DOHH2 (cell line): ENCODE measurements around the gene PKD2L1.

Source experiments
- H3F3A ChIP-seq: fragments of 200-600 bp; sonication (generic), shearing (Covaris generic); 2 replicates; pipeline ENCODE4 v1.6.0; 2016; ENCODE audit warnings: antibody characterized with exemption, mild to moderate bottlenecking; ENCODE audit not compliant: control insufficient read depth, insufficient read depth
- H3K27ac ChIP-seq: fragments of 200-600 bp; sonication (generic); 2 replicates; pipeline ENCODE4 v1.5.1; 2014; ENCODE audit warnings: low read depth, mild to moderate bottlenecking, low read length, moderate library complexity
- H3K27me3 ChIP-seq: fragments of 200-600 bp; sonication (generic); 2 replicates; pipeline ENCODE4 v1.6.1; 2014; ENCODE audit warnings: mild to moderate bottlenecking, low read length, mixed read lengths; ENCODE audit not compliant: control insufficient read depth
- H3K36me3 ChIP-seq: fragments of 200-600 bp; sonication (generic); 2 replicates; pipeline ENCODE4 v1.6.1; 2014; ENCODE audit warnings: mild to moderate bottlenecking, low read length, moderate library complexity, mixed read lengths; ENCODE audit not compliant: control insufficient read depth
- H3K4me1 ChIP-seq: fragments of 200-600 bp; sonication (generic); 2 replicates; pipeline ENCODE4 v1.6.1; 2014; ENCODE audit warnings: mild to moderate bottlenecking, low read length, mixed read lengths; ENCODE audit not compliant: control insufficient read depth
- H3K4me2 ChIP-seq: fragments of 200-600 bp; sonication (generic); 2 replicates; pipeline ENCODE4 v1.6.0; 2014; ENCODE audit warnings: mild to moderate bottlenecking, low read length, moderate library complexity
- H3K4me3 ChIP-seq: fragments of 200-600 bp; sonication (generic); 2 replicates; pipeline ENCODE4 v1.5.1; 2014; ENCODE audit warnings: mild to moderate bottlenecking, low read length, mixed read lengths
- H3K79me2 ChIP-seq: fragments of 200-600 bp; sonication (generic); 2 replicates; pipeline ENCODE4 v1.6.1; 2014; ENCODE audit warnings: mild to moderate bottlenecking, low read length, mixed read lengths; ENCODE audit not compliant: control insufficient read depth
- H3K9me2 ChIP-seq: fragments of 200-600 bp; sonication (generic); replicated peaks from 2 replicates; pipeline ENCODE4 v1.6.1; 2014; ENCODE audit warnings: mild to moderate bottlenecking, low read length, mixed read lengths; ENCODE audit not compliant: control insufficient read depth
- H3K9me3 ChIP-seq: fragments of 200-600 bp; sonication (generic); 2 replicates; pipeline ENCODE4 v1.6.1; 2014; ENCODE audit warnings: antibody characterized with exemption, low read length, mixed read lengths; ENCODE audit not compliant: control insufficient read depth, insufficient read depth
- H4K20me1 ChIP-seq: fragments of 200-600 bp; sonication (generic); 2 replicates; pipeline ENCODE4 v1.6.0; 2014; ENCODE audit warnings: low read depth, mild to moderate bottlenecking, antibody characterized with exemption, low read length, moderate library complexity; ENCODE audit not compliant: control insufficient read depth, insufficient read depth
- EZH2phosphoT487 ChIP-seq: fragments of 200-600 bp; sonication (generic); IDR thresholded peaks from 2 replicates; pipeline ENCODE4 v1.6.1; 2017; ENCODE audit warnings: borderline replicate concordance, mild to moderate bottlenecking, antibody characterized with exemption, low read length, moderate library complexity, mixed read lengths
- TF ChIP-seq, protein P1 (sequence below): fragments of 200-600 bp; sonication (generic); IDR thresholded peaks from one replicate; pipeline ENCODE4 v1.5.1; 2014; ENCODE audit warnings: antibody characterized with exemption, mild to moderate bottlenecking, low read depth, low read length; ENCODE audit not compliant: poor library complexity, severe bottlenecking

Gene PKD2L1

DNA sequence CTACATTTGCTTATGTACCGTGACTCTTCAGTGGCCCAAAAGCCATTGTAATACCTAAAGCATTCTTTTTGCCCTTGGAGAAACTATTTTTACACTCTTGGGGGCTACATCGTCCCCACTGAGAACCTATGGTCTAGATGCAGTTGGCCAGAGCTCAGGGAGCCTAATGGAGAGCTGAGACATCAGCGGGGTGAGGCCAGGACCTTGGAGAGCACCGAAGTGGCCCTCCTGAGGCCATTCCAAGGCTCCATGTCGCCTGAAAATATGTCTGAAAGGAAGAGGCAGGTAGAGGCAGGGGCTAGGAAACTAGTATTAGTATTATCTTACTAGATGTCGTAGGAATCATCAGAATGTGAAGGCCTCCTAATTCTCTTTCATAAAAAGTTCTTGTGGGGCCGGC, 4.9 kb downstream of the PKD2L1 start:
- no peaks in the 10 kb centered on the region for H3K79me2 ChIP-seq
- H3K4me1 ChIP-seq = peaks cover 16% of the 10 kb centered on the region
- no peaks in the 10 kb centered on the region for H3F3A ChIP-seq

DNA sequence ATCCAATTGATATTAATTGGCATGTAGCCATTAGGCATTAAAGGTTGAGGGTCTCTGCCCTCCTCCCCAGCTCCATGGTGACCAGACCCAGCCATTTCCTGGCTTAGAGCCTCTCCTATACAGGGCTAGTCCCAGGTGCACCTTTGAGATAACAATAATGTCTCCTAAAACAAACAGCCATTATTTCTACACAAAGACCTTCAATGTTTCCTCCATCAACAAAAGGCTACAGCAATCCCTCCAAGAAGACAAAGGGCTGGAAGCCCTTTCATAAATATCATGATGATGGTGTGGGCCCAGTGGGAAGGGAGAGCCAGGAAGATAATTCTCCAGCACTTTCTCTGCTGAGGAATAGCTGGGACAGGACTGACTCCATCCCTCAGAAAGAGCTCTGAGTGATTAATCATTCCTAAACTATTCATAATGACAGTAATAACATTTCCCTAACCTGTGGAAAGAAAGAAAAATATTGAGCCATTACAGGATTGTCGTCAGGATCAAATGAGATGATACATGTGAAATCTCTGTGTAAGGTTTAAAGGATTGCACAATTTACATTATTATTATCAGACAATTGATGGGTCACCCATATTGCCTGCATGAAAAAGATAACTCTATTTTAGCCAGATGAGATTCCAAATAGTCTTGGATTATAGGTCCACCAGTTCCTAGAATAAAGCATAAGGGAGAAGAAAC, 10.2 kb downstream of the PKD2L1 start:
- TF ChIP-seq EZH2phosphoT487 = no peak
- TF ChIP-seq, protein P1, sequence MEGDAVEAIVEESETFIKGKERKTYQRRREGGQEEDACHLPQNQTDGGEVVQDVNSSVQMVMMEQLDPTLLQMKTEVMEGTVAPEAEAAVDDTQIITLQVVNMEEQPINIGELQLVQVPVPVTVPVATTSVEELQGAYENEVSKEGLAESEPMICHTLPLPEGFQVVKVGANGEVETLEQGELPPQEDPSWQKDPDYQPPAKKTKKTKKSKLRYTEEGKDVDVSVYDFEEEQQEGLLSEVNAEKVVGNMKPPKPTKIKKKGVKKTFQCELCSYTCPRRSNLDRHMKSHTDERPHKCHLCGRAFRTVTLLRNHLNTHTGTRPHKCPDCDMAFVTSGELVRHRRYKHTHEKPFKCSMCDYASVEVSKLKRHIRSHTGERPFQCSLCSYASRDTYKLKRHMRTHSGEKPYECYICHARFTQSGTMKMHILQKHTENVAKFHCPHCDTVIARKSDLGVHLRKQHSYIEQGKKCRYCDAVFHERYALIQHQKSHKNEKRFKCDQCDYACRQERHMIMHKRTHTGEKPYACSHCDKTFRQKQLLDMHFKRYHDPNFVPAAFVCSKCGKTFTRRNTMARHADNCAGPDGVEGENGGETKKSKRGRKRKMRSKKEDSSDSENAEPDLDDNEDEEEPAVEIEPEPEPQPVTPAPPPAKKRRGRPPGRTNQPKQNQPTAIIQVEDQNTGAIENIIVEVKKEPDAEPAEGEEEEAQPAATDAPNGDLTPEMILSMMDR = no peak
- no peak overlapping the region for H3K27ac ChIP-seq
- no peak overlapping the region for H3K4me2 ChIP-seq
- no peaks in the 10 kb centered on the region for H3K9me2 ChIP-seq
- H3F3A ChIP-seq = no peaks in the 10 kb centered on the region
- no peaks in the 10 kb centered on the region for H3K4me1 ChIP-seq
- H3K79me2 ChIP-seq = no peaks in the 10 kb centered on the region
- no peaks in the 10 kb centered on the region for H4K20me1 ChIP-seq
- H3K4me3 ChIP-seq = no peak overlapping the region
- no peaks in the 10 kb centered on the region for H3K9me3 ChIP-seq
- peaks cover 26% of the 10 kb centered on the region for H3K27me3 ChIP-seq
- no peaks in the 10 kb centered on the region for H3K36me3 ChIP-seq

More for the DNA sequence above, 4.9 kb downstream of the PKD2L1 start:
- H3K27ac ChIP-seq = no peak overlapping the region
- H3K36me3 ChIP-seq = no peaks in the 10 kb centered on the region
- H4K20me1 ChIP-seq = no peaks in the 10 kb centered on the region
- H3K4me2 ChIP-seq = no peak overlapping the region
- H3K4me3 ChIP-seq = no peak overlapping the region
- peaks cover 13% of the 10 kb centered on the region for H3K27me3 ChIP-seq
- H3K9me2 ChIP-seq = no peaks in the 10 kb centered on the region
- TF ChIP-seq, protein P1 = no peak
- TF ChIP-seq EZH2phosphoT487 = no peak
- no peaks in the 10 kb centered on the region for H3K9me3 ChIP-seq

DNA sequence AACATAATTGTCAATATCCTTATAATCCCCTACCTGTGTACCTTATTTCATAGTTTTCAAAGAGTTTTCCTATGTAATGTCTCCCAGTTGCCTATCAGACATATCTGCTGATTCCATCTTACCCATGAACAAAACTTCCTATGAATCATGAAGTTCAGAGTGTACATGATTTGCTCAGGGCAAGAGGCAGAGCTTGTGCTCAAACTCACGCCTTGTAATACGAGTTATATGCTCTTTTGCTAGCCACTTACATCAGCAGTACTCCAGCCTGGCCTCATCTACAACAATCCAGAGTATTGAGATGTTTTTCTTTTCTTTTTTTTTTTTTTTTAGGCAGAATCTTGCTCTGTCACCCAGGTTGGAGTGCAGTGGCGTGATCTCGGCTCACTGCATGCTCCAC, 11.8 kb downstream of the PKD2L1 start:
- Histone ChIP-seq H3K36me3 (no peaks in the 10 kb centered on the region), H3K9me2 (no peaks in the 10 kb centered on the region), H3K27ac (no peak overlapping the region), H4K20me1 (no peaks in the 10 kb centered on the region), H3K4me2 (no peak overlapping the region), H3K79me2 (no peaks in the 10 kb centered on the region), H3K4me3 (no peak overlapping the region), H3K4me1 (no peaks in the 10 kb centered on the region), H3K27me3 (peaks cover 37% of the 10 kb centered on the region), H3K9me3 (no peaks in the 10 kb centered on the region), H3F3A (no peaks in the 10 kb centered on the region)
- TF ChIP-seq, protein P1 = no peak
- no peak for TF ChIP-seq EZH2phosphoT487
